ENCODE results near the gene OR2T6. TPM values are rescaled to one million over a fixed set of nuclear protein-coding genes. Genes with fewer than 3 reads are reported as not detected.

The OR2T6 gene
- total RNA-seq, 6 experiments from 2014 or later: not detected

GRCh38 chr1:248388426-248388825, 12.9 kb downstream of the OR2T6 start:
- Histone ChIP-seq H3K4me1 (no peaks in the 10 kb centered on the region), H3K4me3 (no peak overlapping the region), H3K36me3 (no peaks in the 10 kb centered on the region), H3K27ac (no peak overlapping the region), H3K9me3 (no peaks in the 10 kb centered on the region), H3K27me3 (no peaks in the 10 kb centered on the region)
- TF ChIP-seq CTCF (IDR thresholded peaks at IDR 0.05) (no peak), POLR2A (IDR thresholded peaks at IDR 0.05) (no peak)
- ATAC-seq (no peak), DNase-seq (no peak)
- WGBS (ENCODE audit: insufficient coverage, low coverage, low lambda C conversion rate, missing lambda C conversion rate): 6% methylated on average over 2 of the region's 2 CpGs
- intact Hi-C loops (cut with DNase I): no loop called here

GRCh38 chr1:248393050-248393449, 17.5 kb downstream of the OR2T6 start:
- intact Hi-C loops (cut with DNase I): no loop called here

GRCh38 chr1:248402748-248403147, 27.2 kb downstream of the OR2T6 start, which contains the start of gene OR2T1:
Gene OR2T1 (plus strand): TSS chr1:248403048. CDS start chr1:248406148, 3,100 bp downstream.
- no peaks in the 10 kb centered on the region for H3K9me3 ChIP-seq
- no peak for ATAC-seq
- intact Hi-C loops (cut with DNase I): no loop called here
- H3K27me3 ChIP-seq: no peaks in the 10 kb centered on the region
- H3K27ac ChIP-seq: no peak within 1 kb of the TSS
- DNase-seq: no peak
- no peak within 1 kb of the TSS for H3K4me3 ChIP-seq
- WGBS (ENCODE audit: insufficient coverage, low coverage, low lambda C conversion rate, missing lambda C conversion rate): 40% methylated on average over 3 of the region's 3 CpGs
- no peak for TF ChIP-seq POLR2A (IDR thresholded peaks at IDR 0.05)
- no peak for TF ChIP-seq CTCF (IDR thresholded peaks at IDR 0.05)
- H3K36me3 ChIP-seq: no peaks in the 10 kb centered on the region
- H3K4me1 ChIP-seq: no peaks in the 10 kb centered on the region

More at GRCh38 chr1:248393050-248393449, 17.5 kb downstream of the OR2T6 start:
- DNase-seq (no peak), ATAC-seq (no peak)
- Histone ChIP-seq H3K4me1 (no peaks in the 10 kb centered on the region), H3K4me3 (no peak overlapping the region), H3K27me3 (no peaks in the 10 kb centered on the region), H3K27ac (no peak overlapping the region), H3K36me3 (no peaks in the 10 kb centered on the region), H3K9me3 (no peaks in the 10 kb centered on the region)
- no peak for TF ChIP-seq CTCF (IDR thresholded peaks at IDR 0.05)
- TF ChIP-seq POLR2A (IDR thresholded peaks at IDR 0.05): no peak
- 32% methylated on average over 2 of the region's 2 CpGs for WGBS (ENCODE audit: insufficient coverage, low coverage, low lambda C conversion rate, missing lambda C conversion rate)

- TF ChIP-seq POLR2A (IDR thresholded peaks at IDR 0.05) (no peak), CTCF (IDR thresholded peaks at IDR 0.05) (no peak)
- no peaks in the 10 kb centered on the region for H3K9me3 ChIP-seq
- H3K4me3 ChIP-seq: no peak overlapping the region
- H3K27ac ChIP-seq: no peak overlapping the region
- WGBS (ENCODE audit: insufficient coverage, low coverage, low lambda C conversion rate, missing lambda C conversion rate): 71% methylated on average over 6 of the region's 6 CpGs
- no peaks in the 10 kb centered on the region for H3K4me1 ChIP-seq
- DNase-seq (no peak), ATAC-seq (no peak)
- intact Hi-C loops (cut with DNase I): no loop called here
- H3K27me3 ChIP-seq: no peaks in the 10 kb centered on the region
- H3K36me3 ChIP-seq: no peaks in the 10 kb centered on the region
Observed at GRCh38 chr1:248404024-248404423, 28.5 kb downstream of the OR2T6 start.
